GM18858 (cell line): ENCODE measurements around the gene IL1RAPL2.
"Not testable (repeated sequence)": the region's sequence is repeated elsewhere in the genome, so short reads cannot be mapped to it uniquely, and the experiment has no call there.

Experiments used
- ATAC-seq: cut with Tn5 transposase; IDR thresholded peaks from one replicate; pipeline ENCODE4 v1.9.1; 2021; ENCODE audit not compliant: unreplicated experiment

The IL1RAPL2 gene

DNA sequence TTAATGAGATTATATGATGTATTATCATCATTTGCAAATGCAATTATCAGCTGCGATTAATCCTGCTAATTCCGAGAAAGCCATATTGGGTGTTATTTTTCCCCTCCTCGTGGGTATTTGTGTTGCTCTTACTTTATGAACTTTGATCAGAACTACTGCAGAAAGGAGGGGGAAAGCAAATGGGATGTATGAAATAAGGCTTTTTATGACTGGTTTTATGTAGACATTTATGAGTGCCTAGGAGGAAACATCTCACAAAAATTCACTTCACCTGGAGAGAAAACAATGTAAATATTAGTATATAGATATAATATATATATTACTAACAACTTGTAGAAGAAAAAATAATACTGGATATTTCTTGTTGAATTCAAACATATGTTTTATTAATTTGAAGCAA lies 440.1 kb downstream of the IL1RAPL2 start:
- ATAC-seq: no peak

DNA sequence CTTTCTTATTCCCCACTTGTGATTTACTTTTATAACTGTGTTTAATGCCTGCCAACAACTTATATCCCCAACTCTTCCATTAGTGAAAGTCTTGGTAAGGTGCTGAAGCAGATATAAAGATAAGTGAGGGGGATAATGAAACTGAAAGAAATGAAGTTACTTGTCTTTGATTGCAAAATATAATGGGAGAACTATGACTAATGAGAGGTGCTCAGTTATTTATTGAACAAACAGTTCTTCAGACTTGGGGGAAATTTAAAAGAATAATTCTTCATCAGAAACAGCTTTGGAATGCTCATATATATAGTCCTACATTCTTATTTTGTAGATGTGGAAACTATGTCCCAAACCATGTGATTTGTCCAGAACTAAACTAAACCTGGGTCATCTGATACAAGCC lies 441.0 kb downstream of the IL1RAPL2 start:
- ATAC-seq: no peak

DNA sequence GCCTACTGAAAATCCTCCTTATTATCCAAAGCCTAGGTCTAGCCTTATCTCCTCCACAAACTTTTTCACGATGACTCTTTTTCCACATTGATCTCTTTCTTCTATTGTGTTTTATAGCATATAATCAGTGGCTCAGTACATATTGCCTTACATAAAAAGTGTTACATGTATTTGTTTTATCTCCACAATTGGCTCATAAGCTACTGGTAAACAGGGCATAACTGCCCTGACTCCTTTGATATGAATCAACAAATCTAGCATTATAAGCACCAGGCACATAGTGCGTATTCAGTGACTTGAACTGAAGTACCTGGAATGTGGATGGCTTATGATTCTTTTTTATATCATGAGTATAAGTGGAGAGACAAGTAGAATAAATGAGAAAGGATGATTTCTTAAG lies 447.7 kb downstream of the IL1RAPL2 start:
- no peak for ATAC-seq

DNA sequence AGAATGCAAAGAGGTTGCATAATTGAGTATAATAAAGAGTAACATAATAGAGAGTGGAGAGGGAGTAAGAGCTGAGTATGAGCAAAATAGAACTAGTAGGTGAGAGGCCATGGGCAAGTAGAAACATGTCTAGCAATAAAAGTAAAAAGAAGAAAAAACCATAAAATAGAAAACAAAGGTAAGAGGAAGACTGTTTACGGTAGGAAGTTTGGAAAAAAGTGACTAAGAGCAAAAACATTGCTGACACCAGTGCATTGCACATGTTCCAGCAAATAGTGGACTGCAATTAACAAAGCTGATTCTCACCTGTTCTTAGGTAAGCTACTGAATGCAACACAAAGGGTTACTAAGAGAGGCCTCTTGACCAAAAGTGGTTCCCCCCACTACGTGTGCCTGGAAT lies 451.6 kb downstream of the IL1RAPL2 start:
- ATAC-seq: no peak

DNA sequence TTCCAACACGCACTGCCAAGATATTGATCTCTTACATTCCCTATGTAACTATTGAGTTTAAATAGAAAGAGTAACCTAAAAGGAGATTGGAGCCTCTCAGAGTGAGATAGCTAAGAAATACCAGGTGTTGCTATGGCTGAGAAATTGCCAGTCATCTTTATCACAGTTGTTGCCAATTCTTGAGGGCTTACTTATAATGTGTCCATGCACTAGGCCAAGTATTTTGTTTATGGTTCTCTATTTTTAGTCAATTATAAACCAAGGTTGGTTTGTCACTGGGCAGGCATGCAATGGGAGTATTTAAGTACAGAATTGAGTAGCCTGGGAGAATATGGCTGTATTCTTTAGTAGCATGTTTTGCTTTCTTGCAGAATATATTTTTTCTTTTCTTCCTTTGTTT lies 452.9 kb downstream of the IL1RAPL2 start:
- no peak for ATAC-seq

DNA sequence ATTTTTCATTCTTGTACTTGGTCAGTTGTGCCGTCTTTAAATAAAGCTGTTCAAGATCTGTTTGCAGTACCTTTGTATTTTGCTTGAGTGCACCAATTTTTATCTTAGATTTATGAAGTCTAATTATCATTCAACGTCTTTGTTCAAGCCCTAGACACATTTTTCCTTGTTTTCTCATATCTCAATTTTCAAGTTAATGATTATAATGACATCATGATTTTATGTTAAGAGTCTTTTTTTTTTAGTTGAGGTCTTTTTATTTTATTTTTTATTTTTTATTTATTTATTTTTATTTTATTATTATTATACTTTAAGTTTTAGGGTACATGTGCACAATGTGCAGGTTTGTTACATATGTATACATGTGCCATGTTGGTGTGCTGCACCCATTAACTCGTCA lies 463.0 kb downstream of the IL1RAPL2 start:
- not testable (repeated sequence) for ATAC-seq

DNA sequence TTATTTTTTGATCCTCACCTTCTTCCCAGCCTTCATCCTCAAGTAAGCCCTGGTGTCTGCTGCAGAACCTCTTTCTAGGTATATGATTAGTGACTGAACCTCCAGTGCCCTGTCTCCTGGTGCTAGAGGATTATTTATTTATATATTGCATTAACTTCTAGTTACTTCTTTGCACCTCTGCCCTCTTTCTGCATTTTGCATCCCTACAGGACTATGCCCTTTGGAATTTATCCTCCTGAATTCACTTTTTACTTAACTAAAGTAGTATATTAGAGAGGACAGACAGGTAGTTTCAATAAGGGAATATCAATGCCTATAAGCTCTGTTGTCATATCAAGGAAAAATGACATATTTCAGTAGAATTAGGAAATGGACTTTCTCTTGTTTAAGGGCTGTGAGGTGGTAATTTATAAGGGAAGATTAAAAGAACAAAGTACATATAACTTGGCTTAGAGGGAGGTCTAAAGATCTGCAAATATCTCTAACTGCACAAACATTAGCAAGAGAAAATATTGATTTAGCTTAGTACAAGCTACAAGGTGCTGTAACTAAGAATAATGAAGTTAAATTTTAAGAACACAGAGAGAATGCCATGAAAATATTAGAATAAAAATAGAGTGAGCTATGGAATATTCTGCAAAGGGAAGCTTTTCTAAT lies 472.8 kb downstream of the IL1RAPL2 start:
- ATAC-seq: no peak

DNA sequence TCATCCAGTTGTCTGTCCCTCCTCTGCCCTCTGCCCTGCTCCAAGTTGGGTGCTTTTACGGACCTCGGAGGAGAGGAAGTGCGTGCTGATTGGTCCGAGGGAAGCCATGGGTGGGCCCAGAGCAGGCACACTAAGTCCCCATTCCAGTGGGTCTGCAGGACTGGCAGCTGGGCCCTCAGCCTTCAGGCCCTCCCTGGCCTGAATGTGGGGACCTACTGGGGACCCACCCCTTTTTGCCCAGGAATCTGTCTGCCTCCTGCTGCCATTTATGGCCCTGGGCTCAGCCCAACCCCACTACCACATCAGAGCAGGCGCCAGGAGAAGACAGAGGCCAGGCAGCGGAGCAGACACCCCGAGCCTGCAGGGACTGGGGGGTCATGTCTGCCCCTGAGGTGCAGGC lies 484.9 kb downstream of the IL1RAPL2 start:
- no peak for ATAC-seq

DNA sequence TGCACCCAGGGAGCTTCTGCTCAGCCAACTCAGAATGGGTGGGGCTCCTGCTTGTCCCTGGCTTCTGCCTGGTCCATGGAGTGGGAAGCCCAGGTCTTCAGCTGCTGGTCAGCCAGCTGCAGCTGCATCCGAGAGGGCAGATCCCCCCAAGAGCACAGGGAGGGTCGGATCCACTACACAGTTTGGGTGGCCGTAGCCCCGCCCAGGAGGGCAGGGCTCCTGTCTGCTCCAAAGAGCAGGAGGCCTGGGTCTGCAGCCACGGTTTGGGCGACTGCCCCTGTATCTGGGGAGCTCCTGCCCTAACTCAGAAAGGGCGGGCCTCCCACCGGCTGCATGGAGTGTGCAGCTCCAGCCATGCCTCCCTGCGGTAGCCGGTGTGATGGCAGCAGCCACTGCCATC lies 485.4 kb downstream of the IL1RAPL2 start:
- no peak for ATAC-seq

DNA sequence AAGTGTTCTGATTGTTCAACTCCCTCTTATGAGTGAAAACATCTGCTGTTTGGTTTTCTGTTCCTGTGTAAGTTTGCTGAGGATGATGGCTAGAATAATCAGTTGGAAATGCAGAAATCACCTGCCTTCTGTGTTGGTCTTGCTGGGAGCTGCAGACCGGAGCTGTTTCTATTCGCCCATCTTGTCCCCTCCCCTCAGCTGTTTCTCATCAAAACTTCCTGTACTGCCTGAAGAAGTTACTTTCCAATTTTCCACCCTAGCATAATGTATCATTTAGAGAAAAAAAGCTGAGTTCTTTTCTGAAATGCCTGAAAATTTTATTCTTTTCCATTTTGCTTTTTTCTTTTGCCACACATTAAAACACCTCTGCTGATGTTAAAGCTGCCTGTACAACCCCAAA lies 486.9 kb downstream of the IL1RAPL2 start:
- ATAC-seq: no peak

DNA sequence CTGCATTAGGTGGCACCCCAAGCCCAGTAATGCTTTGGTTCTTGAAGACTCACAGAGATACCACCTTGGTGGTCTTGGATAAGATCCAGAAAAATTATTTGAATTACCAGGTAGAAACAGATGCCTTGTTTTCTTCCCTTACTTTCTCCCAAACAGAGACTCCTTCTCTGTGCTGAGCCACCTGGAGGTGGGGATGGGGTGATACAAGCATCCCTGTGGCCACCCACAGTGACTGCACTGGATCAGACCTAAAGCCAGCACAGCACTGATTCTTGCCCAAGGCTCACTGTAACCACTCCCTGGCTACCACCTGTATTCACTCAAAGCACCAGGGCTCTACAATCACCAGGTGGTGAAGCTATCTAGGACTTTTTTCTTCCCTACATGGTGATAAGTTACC lies 497.7 kb downstream of the IL1RAPL2 start:
- no peak for ATAC-seq

DNA sequence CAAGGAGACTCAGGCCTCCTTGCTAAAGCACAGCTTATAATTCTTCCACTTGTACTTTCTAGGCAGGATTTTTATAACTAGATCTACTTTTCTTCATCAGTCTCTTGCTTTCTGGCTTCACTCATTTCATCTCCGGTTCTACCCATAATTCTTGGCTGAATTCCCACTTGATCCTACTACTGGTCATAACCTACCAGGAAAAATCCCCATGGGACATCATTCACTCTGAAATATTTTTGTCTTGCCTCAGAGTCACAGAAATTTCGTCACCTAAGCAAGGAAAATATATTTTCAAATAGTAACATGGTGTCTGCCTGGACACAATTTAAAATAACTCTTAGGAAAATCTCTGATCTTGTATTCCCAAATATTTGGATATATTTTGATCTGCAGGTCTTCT lies 532.2 kb downstream of the IL1RAPL2 start:
- ATAC-seq: no peak

DNA sequence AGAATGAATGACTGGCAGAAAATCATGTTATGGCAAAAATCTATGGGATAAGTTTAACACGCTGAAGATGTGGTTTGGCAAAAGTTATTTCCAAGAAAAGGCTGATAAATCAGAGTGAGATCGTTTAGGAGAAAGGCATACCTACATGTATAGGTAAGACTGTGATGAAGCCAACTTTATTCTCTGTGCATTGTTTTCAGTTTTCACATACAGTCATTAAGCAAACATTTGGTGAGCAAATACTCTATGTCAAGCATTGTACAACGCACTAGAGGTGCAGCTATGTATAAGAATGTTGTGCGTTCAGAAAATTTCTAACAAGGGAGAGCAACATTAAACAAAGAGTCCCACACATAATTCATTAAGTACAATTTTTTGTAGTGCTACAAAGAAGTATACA lies 532.8 kb downstream of the IL1RAPL2 start:
- ATAC-seq: no peak

DNA sequence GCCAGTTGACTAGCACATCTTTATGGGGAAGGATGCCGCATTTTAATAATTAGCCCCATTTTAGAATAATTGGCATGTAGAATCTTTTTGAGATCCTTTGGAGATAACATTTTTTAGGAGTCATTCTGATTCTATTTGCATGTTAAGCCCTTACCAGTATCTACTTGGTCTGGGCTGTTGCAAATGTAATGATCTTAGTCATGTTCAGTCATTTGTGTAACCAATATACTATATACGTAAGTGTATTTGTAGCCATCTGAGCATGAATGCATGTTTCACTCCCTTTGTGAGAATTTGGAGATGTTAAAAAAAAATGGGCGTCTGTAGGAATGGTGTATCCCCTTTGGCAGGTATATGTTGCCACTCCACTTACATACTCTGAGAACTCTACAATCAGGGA lies 535.4 kb downstream of the IL1RAPL2 start:
- peak; percentile 54 for ATAC-seq

DNA sequence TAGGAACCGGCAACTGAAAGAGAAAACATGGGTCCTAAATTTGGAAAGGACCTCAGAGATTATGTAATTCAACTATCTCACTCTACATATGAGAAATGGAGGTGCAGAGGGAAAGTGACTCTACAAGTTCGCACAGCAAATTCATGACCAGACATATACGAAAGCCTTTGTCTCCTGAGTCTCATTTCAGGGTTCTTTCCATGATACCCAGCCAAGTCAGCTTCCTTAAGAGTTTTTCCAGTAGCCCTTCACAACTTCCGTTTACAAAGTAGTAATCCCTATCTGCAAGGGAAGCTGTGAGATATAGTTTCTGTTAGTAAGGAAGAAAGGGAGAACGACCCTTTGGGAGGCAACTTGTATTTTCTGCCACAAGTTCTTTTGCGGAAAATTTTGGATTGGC lies 543.9 kb downstream of the IL1RAPL2 start:
- ATAC-seq: no peak

DNA sequence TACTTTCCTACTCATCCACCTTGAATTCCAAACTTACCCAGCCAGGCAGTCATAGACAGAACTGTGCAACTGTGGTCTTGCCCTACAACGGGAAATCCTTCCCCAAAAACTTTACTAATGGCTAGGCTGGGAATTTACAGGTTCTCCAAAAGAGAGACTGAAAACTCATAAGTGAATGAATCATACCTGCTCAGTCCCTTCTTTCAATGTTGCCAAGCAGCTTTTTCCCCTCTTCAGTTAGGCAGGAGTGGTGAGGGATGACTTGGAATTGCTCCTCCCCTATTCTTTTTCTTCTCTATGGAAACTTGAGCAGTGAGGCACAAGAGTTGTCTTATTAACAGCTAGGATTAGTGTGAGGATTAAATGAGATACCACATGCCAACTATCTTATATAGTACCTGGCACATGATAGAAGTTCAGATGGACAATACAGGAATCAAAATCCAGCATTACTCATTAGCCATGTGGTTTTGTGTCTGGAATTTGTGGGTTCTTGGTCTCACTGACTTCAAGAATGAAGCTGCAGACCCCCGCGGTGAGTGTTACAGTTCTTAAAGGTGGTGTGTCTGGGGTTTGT lies 548.6 kb downstream of the IL1RAPL2 start:
- ATAC-seq: no peak

DNA sequence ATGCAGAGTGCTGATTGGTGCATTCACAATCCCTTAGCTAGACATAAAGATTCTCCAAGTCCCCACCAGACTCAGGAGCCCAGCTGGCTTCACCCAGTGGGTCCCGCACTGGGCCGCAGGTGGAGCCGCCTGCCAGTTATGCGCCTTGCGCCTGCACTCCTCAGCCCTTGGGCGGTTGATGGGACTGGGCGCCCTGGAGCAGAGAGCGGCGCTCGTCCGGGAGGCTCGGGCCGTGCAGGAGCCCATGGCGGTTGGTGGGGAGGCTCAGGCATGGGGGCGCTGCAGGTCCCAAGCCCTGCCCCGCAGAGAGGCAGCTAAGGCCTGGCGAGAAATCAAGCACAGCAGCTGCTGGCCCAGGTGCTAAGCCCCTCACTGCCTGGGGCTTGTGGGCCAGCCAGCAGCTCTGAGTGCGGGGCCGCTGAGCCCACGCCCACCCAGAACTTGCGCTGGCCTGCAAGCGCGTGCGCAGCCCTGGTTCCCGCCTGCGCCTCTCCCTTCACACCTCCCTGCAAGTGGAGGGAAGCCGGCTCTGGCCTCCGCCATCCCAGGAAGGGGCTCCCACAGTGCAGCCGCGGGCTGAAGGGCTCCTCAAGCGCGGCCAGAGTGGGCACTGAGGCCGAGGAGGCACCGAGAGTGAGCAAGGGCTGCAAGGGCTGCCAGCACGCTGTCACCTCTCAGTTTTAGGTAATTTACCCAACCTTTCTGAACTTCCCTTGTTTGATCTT lies 549.8 kb downstream of the IL1RAPL2 start:
- ATAC-seq: not testable (repeated sequence)

DNA sequence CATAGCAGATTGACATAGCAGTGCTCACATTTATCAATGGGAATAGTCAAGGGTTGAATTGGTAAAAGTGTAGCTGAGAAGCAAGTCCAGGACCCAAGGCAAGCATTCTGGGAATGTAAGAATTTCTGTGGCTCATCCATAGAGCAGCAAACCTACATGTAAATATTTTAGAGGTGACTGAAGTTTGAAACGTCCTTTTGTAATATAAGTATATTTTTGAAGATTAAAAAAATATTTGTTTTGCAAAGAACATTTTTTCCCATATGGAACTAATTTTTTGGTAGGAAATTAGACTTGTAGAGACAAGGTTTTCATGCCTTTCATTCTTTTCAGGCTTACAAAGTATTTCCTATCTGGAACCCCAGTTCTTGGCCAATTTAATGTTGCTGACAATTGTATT lies 550.5 kb downstream of the IL1RAPL2 start:
- no peak for ATAC-seq

DNA sequence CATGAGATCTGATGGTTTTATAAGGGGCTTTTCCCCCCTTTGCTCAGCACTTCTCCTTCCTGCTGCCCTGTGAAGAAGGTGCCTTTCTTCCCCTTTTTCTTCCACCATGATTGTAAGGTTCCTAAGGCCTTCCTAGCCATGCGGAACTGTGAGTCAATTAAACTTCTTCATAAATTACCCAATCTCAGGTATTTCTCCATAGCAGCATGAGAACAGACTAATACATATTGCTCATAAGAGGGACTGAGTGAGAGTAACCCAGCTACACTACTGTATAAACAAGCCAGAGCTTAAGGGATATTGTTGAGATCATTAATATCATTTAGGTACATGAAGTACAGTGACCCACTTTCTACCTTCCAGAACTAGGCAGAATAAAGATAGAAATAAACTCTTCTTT lies 551.6 kb downstream of the IL1RAPL2 start:
- ATAC-seq: no peak

DNA sequence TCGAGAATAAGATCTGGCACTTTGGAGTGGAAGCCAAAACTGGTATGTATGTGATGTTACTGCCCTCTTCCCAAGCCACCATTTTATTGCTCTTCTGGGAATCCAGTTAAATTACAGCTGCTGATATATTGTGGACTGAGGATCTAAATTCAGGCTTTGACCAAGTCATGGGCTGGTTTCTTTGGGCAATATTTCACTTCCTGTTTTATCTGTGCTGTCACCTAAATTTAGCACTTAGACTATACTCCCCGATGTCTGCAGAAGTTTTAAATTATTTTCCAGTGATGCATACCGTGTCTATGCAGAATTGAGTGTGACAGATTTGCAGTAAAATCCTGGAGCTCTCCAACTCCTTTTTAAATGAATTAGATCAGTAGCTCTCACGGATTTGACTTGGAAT lies 554.5 kb downstream of the IL1RAPL2 start:
- no peak for ATAC-seq

DNA sequence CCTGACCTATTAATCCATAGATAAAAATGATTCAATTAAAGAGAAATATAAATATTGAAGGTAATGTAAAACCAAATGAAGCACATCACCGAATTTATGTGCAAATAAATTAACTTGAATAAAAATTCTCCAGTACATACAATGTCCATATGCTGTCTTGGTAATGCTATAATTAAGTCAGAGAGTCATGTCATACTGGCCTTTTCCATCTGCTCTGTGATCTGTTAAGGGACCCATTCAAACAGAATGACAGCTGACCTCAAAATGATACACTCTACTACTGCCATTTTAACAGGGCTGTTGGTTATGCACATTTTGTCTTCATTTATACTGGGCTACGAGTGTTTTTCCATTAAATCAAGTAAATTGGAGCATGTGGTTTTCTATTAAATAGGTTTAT lies 555.2 kb downstream of the IL1RAPL2 start:
- no peak for ATAC-seq

DNA sequence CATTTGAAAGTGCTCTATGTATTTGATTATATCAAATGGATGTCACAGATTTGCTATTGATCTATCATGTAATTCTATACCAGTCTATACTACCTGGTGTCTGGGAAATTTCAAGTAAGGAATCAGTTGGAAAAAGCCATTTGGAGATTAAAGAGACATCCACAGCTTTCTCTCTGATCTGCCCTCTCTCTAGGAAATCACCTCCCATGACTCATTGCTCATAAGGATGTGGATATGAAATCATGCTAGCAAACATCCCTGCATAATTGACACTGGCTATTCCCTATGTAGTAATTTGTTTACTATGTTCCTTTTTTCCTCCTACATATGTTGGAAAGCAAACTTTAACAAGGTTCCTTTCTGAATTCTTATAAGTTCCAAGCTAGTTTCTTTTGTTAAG lies 560.2 kb downstream of the IL1RAPL2 start:
- no peak for ATAC-seq

DNA sequence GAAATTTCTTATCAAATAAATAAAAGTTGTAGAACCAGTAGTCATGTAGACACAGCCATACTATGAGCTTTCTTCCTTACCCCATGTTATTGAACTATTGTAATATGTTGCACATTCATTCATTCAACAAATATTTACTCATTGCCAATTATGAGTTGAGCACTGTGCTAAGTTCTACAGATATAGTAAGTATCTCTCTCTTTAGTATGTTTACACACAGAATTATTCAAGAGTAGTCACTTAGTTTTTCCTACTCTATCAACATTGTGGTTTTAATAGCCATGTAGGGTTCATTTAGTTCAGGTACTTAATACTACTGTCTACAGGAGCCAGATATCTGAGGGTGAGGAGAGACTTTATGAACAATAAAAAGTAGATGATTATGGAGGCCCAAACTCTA lies 568.3 kb downstream of the IL1RAPL2 start:
- no peak for ATAC-seq
